Left cardiac atrium (tissue), 4 donors: ENCODE results near the gene ASCL2. TPM values are rescaled to one million over a fixed set of nuclear protein-coding genes. Genes with fewer than 3 reads are reported as not detected.
"Not testable (repeated sequence)": the region's sequence is repeated elsewhere in the genome, so short reads cannot be mapped to it uniquely, and the experiment has no call there.

Source experiments
- ATAC-seq, 2 donors: fragments of 200-7000 bp; cut with Tn5 transposase; one replicate each; pipeline ENCODE4 v1.9.1; 2020; ENCODE audit warnings: mild to moderate bottlenecking in 2 of 2, moderate library complexity in 2 of 2
- DNase-seq: peaks from one replicate; pipeline ENCODE4 v3.0.0-alpha.2; 2020
- intact Hi-C, 2 donors: fragments of 100-400 bp; cut with DNase I; formaldehyde crosslinking; loops; one replicate each; pipeline versions ENCODE4 v1.14.1 to v1.15.1; 2022 to 2023
- total RNA-seq, 2 donors: library from RNA; stranded (reverse); fragmentation: NEBNext Ultra II Directional; extraction: Animal tissue kit (Norgen Biotek cat#: 25700); gene quantifications; one replicate each; pipeline ENCODE4 v1.2.1, GENCODE V29; 2021
- donor health status: DM: no; HTN: yes; CAD: no.
- donor health status: DM: no; HTN: yes; CAD: no; lungs with severe emphysema.
- donor health status: DM: yes; HTN: yes; CAD: no.
- donor health status: Dilated cardiomyopathy.

ASCL2 gene
- total RNA-seq, 2 donors from 2014 or later, result 0.39 to 0.50 TPM

DNA sequence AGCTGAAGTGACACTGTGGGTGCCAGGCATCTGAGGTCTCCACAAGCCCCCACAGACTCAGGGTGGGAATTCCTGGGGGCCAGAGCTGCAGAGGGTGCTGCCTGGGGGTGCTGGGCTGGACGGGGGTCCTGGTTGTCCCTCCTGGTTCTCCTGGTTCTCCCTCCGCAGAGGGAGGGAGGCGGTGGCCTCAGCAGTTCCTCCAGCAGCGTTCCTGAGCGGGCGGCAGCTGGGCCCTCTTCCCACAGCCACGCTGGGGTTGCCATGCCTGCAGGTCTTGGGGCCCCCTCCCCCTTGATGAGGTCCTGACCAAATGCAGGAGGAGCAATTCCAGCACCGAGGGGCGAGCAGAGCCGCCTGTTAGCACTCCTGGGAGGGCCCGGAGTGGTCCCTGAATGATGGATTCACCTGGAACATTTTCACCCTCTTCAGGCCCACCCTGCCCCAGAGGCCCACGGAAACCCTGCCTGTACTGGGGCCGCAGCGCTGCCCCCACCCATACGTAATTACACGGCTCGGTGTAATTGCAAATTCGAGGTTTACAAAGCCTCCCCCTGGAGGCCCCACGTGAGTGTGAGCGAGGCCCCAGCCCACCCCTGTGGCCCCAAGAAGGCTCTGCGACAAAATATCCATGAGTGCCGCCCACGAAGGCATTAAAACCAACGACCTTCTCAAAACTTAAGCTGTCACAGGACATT, 30.7 kb upstream of the ASCL2 start:
- DNase-seq (peak; percentile 26), ATAC-seq (no peak)
- intact Hi-C loops, result loop anchor here (5.0 to 10.0 kb wide), 2 partner anchors 104 to 224 kb away; no protein-coding TSS in a partner anchor

DNA sequence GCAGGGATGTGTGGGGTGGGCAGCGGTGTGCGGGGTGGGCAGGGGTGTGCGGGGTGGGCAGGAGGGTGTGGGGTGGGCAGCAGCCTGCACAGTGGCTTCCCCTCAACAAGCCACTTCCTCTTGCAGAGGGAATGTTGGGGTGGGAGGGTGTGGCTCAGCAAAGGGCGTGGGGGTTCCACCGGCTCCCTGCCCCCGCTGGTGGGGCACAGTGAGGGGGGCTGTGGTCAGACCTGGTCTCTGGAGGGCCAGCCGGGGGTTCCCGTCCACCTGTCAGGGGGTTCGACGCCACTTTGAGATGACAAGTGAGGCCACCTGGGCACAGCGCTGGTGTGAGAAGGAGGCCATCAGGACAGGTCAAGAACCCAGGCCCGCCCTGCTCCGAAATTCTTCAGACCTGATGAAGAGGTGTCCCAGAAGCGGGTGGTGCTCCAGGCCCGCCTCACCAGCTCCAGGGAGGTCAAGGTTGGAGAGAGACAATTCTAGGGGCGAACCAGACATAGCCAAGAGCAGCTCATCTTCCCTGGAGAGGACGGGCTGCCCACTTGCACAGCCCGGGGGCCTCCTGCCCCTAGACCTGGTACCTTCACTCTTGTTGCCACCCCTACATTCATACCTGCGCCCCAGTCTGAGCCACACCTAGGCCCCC, 30.0 kb upstream of the ASCL2 start:
- ATAC-seq (no peak), DNase-seq (peak; percentile 23)
- intact Hi-C loops, result loop anchor here (5.0 to 10.0 kb wide), 2 partner anchors 103 to 224 kb away; no protein-coding TSS in a partner anchor

DNA sequence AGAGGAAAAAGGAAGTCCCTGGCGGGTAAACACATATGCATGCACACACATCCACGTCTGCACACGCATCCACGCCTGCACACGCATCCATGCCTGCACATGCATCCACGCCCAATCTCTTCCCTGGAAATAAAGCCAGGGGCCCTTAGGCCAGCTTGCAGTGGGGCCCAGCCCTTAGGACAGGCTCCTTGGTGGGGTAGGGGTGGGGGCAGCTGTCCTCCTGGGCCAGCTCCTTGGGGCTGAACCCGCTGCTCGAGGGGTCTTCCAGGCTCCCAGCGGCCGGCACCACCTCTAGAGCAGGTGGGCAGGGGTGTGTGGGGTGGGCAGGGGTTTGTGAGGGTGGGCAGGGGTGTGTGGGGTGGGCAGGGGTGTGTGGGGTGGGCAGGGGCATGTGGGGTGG, 29.4 kb upstream of the ASCL2 start:
- ATAC-seq (no peak), DNase-seq (no peak)
- intact Hi-C loops, result loop anchor here (5.0 to 10.0 kb wide), 3 partner anchors 97 to 225 kb away; no protein-coding TSS in a partner anchor

DNA sequence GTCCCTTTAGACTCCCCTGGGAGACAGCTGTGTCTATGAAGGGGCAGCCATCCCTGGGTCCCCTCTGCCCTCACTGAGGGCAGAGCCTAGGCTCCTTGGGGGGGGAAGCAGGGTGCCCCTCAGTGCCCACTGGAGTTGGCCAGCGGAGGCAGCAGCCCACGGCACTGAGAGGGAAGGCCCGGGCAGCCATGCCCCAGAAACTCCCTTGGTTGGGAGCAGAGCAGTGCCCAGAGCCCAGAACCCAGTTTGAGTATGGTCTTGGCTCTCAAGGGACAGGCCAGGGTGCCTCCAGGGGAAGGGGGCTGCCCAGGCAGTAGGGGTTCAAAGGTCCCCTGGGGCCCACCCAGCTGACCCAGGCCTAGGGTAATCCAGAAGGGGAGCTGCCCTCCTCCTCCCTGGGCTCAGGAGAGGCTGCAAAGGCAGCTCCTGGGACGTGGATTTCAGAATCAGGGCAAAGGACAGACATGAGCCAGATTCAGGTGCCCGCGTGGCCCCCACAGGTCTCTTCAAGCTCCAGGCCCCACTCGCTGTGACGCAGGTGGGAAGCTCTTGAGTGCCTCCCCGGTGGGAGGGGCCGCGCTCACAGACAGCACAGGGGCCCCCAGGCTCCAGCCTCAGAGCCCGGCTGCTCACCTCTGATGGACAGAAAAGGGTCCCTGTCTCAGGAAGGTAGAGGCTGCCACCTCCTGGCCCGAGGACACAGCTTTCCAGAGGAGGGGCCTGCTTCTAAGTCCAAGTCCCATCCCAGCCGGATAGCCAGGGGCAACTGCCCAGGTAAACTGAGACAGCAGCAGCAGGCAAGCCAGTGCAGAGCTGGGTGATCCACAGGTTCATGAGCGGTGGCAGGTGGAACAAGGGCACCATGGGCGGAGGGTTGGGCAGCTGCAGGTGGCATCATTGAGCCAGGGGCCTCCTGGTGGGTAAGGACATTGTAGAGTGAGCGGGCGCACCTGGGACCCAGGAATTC, 28.7 kb upstream of the ASCL2 start:
- DNase-seq (peak; percentile 29), ATAC-seq (no peak)
- intact Hi-C loops, result loop anchor here in 1 of 2 donors (5.0 kb wide), 1 partner anchor 97 kb away; no protein-coding TSS in a partner anchor

DNA sequence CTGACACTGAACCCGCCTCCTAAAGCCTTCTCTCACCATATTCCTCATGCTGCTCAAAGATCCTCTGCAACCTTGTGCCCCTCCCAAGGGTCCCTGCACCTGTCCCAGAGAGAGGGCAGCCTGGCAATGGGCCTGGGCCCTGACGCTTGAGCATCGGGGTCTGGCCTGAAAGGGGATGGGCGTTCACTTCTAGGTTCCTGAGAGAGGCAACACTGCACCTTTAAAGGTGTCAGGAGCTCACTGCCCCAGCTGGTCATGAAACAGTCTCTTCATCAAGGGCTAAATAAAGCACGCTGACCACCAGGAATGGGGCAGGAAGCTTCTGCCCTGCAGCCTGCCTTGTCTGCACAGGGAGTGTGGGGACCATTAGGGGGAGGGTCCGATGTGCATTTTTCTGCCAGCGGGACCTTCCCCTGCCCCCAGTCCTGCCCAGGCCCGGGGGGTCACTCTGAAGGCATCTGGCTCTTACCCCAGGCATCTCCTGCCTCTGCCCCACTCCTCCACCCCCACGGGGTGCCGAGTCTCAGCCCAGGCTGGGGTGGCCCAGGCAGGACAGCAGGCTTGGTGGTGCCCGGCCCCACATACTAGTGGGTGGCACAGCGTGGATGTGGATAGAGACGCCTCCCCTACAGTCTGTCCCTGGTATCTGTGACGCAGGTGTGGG, 27.9 kb upstream of the ASCL2 start:
- no peak for ATAC-seq
- no peak for DNase-seq
- intact Hi-C loops, result loop anchor here in 1 of 2 donors (5.0 kb wide), 1 partner anchor 96 kb away; no protein-coding TSS in a partner anchor

DNA sequence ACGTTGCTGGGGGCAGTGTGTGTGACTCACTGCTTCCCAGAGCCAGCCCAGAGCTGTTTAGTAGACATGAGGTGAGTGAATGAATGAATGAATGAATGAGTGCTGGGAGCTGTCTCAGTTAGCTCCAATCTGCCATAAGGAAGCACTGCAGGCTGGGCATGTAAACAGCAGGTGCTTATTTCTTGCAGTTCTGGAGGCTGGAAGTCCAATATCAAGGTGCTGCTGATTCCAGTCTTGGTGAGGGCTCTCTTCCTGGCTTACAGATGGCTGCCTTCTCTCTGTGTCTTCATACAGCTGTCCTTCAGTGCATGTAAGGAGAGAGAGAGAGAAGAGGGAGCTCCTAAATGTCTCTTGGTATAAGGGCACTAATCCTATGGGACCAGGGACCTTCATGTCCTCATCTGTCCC, 27.2 kb upstream of the ASCL2 start:
- no peak for ATAC-seq
- intact Hi-C loops, result loop anchor here in 1 of 2 donors (5.0 kb wide), 1 partner anchor 95 kb away; no protein-coding TSS in a partner anchor
- DNase-seq, result no peak

DNA sequence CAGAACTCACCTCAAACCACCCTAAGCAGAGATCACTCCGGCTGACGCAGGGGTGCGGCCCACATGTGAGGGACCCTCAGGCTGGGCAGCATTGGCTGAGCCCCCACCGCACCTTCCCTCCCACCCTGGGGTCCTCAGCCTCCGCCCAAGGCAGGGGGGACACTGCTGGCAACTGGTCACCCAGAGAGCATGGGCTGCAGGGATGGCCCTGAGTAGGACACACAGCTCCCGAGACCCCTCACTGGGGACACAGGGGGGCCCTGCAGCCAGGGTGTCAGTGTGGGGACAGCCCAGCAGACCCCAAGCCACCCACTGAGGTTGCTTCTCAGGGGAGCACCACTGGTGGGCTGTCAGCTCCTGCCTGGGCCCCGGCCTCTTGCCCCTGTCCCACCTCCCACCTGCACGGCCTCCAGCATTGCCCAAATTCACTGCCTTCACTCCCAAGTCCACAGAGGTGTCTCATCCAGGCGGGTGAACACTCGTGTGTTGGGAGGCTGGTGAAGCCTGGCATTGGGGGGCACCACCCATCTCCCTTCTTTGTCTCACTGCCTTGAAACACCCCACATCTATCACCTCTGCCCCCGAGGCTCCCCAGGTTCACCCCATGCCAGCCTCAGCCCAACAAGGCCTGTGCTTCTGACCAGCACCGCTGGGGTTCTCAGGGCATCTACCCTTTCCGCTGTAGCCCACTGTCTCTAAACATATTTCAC, 26.7 kb upstream of the ASCL2 start:
- DNase-seq (no peak), ATAC-seq (no peak)
- intact Hi-C loops, result loop anchor here in 1 of 2 donors (5.0 kb wide), 1 partner anchor 95 kb away; no protein-coding TSS in a partner anchor

DNA sequence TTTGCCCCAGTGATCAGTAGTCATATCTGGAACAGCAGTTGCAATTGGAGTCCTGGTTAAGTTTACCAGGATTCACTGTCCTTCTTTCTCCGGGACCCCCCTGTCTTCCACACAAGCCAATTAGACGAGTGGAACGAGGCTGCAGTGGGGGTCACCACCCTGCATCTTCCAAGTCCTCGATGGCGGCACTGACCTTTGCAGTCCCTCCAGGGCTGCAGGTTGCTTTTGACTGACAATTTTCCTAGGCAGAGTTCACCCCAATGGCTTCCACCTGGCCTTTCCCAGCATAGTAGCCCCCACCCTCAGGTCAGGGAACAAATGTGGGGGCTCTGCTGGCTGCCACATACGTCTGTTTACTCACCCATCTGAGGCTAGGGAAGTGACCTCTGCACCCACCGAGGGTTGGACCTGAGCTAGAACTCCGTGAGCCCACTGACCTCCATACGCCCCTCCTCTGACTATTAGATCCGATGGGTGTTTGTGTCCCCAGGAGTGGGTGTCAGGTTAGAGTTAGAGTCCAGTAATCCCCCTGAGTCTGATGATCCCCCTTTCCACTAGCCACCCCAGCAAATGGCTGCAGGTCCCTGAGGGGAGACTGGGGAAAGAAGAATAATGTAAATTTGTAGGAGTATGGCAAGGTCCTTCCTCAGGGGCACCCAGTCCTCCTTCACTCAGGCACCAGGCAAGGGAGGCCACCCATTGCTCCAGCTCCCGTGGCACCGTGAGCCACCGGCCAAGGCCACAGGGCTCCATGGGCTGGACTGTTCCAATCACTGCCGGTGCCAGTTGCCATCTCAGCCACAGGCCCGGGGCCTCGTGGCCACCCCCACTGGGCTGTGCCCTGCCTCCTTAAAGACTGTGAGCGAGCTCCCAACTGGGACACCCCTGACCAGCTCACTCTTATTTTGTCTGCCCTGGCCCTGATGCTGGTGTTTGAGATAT, 25.9 kb upstream of the ASCL2 start:
- intact Hi-C loops, result loop anchor here in 1 of 2 donors (5.0 kb wide), 1 partner anchor 94 kb away; no protein-coding TSS in a partner anchor
- no peak for DNase-seq
- ATAC-seq, result no peak

DNA sequence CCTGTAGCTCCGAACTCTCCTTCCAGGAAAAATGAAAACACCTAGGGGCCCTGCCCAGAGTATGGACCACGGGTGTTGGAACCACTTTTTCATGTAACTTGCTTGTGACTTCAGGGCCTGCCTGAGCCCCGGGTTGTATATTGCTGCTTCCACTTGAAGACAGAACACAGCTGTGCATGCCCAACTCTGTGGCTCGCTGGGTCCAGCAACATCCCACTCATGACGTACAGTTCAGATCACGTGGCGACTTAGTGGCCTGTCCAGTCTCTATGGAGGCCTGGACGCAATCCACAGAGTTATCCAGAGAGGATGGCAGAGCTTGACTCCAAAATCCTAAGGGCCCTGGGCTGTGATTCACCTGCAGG, 24.5 kb upstream of the ASCL2 start:
- intact Hi-C loops, result loop anchor here in 1 of 2 donors (5.0 kb wide), 1 partner anchor 93 kb away; no protein-coding TSS in a partner anchor
- no peak for DNase-seq
- no peak for ATAC-seq

DNA sequence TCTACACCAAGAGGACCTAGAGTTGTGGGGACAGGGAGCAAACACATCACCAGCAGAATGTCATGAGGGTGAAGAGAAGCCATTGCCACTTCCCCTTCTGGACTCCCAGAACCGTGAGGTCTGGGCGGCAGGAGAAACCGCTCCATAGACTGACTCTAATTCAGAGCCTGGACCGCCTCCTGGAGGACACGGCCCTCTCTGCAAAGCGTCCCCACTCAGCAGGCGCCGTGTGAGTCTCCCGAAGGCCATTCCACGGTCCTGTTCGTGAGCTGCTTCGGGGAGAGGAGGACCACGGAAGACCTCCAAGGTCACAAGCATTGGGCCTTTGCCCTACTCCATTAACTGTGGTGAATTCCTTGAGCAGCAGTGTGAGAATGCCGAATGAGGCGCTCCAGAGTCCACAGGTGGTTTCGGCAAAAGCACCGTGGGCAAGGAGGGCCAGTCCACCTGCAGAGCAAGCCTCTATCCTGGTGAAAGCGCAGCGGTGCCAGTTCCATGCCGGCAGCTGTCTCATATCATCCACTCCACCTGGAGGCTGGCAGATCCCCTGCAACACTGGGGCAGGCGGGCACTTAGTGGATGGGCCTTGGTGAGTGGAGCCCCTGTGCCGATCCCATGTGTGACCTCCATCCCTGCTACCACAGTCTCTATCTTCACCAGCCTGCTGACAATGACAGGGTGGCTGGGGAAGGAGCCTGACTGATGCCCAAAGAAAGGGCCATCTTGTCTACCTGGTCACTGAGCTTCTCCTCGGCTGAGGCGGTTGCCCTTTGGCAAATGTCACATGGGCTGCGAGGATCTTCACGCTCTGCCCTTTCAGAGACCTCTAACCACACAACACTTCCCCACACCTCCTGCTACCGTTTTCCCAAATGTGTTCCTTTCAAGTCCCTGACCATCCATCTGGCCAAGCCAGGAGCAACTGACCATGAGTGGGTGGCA, 23.9 kb upstream of the ASCL2 start:
- intact Hi-C loops, result no loop called here
- ATAC-seq (no peak), DNase-seq (no peak)

DNA sequence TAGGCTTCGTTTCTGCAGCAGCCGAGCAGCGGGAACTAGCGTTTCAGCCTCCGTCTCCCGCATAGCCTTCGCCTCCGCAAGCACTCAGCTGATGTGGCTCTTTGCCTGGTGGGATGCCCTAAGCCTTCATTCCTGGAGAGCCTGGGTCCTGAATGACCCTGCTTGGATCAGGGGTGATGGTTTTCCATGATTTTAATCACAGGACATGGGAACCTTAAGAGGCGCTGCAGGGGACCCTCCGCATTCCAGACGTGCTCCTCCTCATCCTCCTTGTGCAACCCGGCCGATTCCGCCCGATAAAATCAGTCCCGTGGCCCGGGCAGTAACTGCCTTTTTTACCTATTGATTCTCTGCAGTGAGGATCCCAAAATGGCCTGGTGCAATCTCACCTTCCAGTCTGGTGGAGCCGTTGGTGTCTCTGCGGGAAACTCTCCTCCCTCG, 23.2 kb upstream of the ASCL2 start:
- ATAC-seq, result no peak
- DNase-seq, result no peak
- intact Hi-C loops, result no loop called here

DNA sequence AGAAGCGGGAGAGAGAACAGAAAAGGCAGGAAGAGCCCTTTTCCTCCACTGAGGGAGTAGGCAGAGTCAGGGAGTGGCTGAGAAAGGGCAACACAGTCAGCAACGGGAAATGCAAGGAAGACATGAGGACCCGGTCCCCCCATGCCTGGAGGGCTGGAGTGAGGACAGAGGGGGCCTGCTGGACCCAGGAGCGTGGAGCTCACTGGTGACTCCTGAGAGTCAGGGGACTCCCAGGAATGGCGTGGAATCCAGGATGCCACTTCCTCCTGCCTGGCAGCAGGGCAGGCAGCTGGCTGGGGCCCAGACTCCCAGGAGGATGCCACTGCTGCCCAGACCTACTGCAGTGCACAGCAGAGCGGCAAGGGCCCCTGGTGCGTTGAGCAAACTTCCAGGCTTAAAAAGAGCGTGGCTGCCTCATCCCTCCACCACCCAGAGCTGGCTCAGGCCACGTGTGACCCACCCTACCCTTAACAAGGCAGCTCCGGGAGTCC, 20.0 kb upstream of the ASCL2 start:
- peak in 1 of 2 donors; percentile 36 for ATAC-seq
- DNase-seq, result no peak
- intact Hi-C loops, result no loop called here

DNA sequence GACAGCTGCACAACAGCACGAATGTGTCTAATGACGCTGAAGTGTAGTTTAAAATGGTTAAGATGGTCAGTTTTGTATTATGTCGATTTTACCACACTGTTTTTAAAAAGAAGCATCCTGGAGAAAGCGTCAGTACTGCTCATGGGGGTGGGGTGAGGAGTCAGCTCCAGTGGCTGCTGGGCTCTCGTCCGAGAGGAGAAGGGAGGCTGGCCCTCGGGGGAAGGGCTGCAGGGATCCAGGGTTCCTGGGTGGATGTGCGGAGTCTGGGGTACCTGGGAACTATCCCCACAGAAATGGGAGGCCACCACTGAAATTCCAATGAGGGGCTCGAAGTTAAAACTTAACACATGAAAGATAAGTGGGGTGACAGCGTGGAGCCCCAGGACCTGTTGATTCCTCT, 19.5 kb upstream of the ASCL2 start:
- ATAC-seq, result peak in 1 of 2 donors; percentile 40
- DNase-seq, result no peak
- intact Hi-C loops, result no loop called here

DNA sequence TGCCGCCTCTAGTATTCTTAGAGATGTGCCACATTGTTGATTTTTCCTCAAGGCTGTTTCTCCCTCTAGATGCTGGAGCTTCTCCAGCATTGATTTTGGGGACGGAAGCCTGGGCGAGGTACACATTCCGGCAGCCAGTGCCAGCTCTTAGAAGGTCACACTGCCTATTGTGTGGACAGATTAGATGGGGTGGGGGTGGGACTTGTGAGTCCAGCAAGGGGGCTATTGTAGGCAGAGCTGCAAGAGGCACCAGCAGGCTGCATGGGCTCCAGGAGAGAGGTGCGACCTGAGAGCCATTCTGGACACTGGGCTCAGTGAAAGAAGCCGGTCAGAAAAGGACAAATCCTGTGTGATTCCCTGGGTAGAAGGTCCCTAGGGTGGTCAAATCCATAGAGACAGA, 19.0 kb upstream of the ASCL2 start:
- intact Hi-C loops, result no loop called here
- DNase-seq (no peak), ATAC-seq (peak in 1 of 2 donors; percentile 79)

DNA sequence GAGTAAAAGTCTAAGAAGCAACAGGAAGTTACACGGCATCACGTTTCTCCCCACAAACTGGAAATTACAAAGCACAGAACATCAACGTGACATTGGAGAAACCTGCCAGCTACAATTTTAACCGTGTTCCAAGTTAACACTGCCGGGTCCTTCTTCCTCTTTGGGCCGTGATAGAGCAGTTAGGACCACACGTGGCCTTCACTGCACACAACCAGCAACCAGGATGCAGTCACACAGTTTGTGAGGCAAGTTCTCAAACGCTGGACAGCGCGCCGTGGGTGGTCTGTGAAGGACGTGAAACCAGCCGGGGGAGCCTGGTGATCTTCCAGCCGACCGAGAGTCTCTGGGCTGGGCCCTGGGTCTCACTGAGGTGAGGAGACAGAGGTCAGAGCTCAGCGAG, 16.7 kb upstream of the ASCL2 start:
- ATAC-seq (no peak), DNase-seq (no peak)
- intact Hi-C loops, result no loop called here

DNA sequence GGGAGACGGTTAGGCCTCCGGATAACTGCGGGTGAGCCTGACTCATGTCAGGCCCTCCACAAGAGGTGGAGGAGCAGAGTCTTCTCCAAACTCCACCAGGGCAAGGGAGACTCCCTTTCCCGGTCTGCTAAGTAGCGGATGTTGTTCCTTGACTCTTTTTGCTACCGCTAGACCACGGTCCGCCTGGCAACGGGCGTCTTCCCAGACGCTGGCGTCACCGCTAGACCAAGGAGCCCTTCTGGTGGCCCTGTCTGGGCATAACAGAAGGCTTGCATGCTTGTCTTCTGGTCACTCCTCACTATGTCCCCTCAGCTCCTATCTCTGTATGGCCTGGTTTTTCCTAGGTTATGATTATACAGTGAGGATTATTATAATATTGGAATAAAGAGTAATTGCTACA, 16.0 kb upstream of the ASCL2 start:
- intact Hi-C loops, DNase-seq, ATAC-seq: not testable (repeated sequence)
